CD4-positive, alpha-beta T cell (primary cell): ENCODE data around the gene IFI30. TPM values are rescaled to one million over a fixed set of nuclear protein-coding genes. Genes with fewer than 3 reads are reported as not detected.

Experiments
- ATAC-seq: fragments of 200-7000 bp; cut with Tn5 transposase; one replicate; pipeline ENCODE4 v1.10.0; 2022; ENCODE audit warnings: mild to moderate bottlenecking; ENCODE audit not compliant: poor library complexity
- CTCF ChIA-PET: fragments of 350-600 bp; sonication (Branson Sonifier 250); formaldehyde crosslinking; loops from one replicate; lab custom pipeline; 2021; ENCODE audit warnings: antibody characterized with exemption, inconsistent platforms; lab: Charles Lee
- POLR2A ChIA-PET: fragments of 350-600 bp; sonication (Branson Sonifier 250); formaldehyde crosslinking; loops from one replicate; lab custom pipeline; 2021; ENCODE audit warnings: antibody characterized with exemption, inconsistent platforms; lab: Charles Lee
- DNase-seq, 14 experiments: peaks; one replicate each; pipeline ENCODE4 v3.0.0-alpha.2; 2013 to 2020; ENCODE audit warnings: mixed read lengths in 2 of 14
- H3K27ac ChIP-seq, 2 donors: one replicate each; pipeline versions ENCODE4 v1.5.1 to v1.7.0; 2013; ENCODE audit warnings: low read length in 2 of 2, low read depth in 1 of 2, mild to moderate bottlenecking in 1 of 2
- H3K27me3 ChIP-seq, 2 experiments: 1 replicate in 1 of 2; 2 replicates in 1 of 2; pipeline versions ENCODE4 v1.6.1 to v1.7.0; 2013; ENCODE audit warnings: low read length in 2 of 2, control low read depth in 1 of 2, mild to moderate bottlenecking in 1 of 2, moderate library complexity in 1 of 2; ENCODE audit not compliant: insufficient read depth in 2 of 2, control insufficient read depth in 1 of 2
- H3K36me3 ChIP-seq: one replicate; pipeline ENCODE4 v1.6.1; 2013; ENCODE audit warnings: low read length, control low read depth; ENCODE audit not compliant: insufficient read depth
- H3K4me1 ChIP-seq: one replicate; pipeline ENCODE4 v1.6.1; 2013; ENCODE audit warnings: low read length, control low read depth; ENCODE audit not compliant: insufficient read depth
- H3K4me3 ChIP-seq: one replicate; pipeline ENCODE4 v1.5.1; 2013; ENCODE audit warnings: mild to moderate bottlenecking, low read length, moderate library complexity
- H3K9me3 ChIP-seq, 2 experiments: 1 replicate in 1 of 2; 2 replicates in 1 of 2; pipeline versions ENCODE4 v1.6.1 to v1.7.0; 2013; ENCODE audit warnings: low read length in 2 of 2, mild to moderate bottlenecking in 2 of 2, control low read depth in 1 of 2, moderate library complexity in 1 of 2; ENCODE audit not compliant: control insufficient read depth in 1 of 2, insufficient read depth in 1 of 2
- H3K27ac Mint-ChIP-seq: one replicate; pipeline ENCODE4 v1.8.0; 2020; ENCODE audit warnings: mixed read lengths
- H3K27me3 Mint-ChIP-seq: one replicate; pipeline ENCODE4 v1.8.0; 2021; ENCODE audit warnings: mixed read lengths
- H3K36me3 Mint-ChIP-seq: one replicate; pipeline ENCODE4 v1.8.0; 2021; ENCODE audit warnings: low read depth, mixed read lengths
- H3K4me1 Mint-ChIP-seq: one replicate; pipeline ENCODE4 v1.8.0; 2021; ENCODE audit warnings: low read depth, mixed read lengths
- H3K4me3 Mint-ChIP-seq: one replicate; pipeline ENCODE4 v1.8.0; 2020; ENCODE audit warnings: mild to moderate bottlenecking, mixed read lengths
- H3K9me3 Mint-ChIP-seq: one replicate; pipeline ENCODE4 v1.8.0; 2020; ENCODE audit warnings: mixed read lengths
- intact Hi-C, 2 experiments: fragments of 100-400 bp; cut with DNase I in 1 of 2; cut with micrococcal nuclease in 1 of 2; formaldehyde crosslinking; loops; one replicate each; pipeline versions ENCODE4 v1.15.1 to v1.9.0; 2023 to 2025; cut with DNase I, micrococcal nuclease
- total RNA-seq, 174 experiments: library from RNA in 2 of 174; stranded (reverse) in 2 of 174; gene quantifications; one replicate each; pipeline ENCODE4 v1.2.3 and lab custom pipeline; 2021 to 2026
- TF ChIP-seq, protein P1 (sequence below): fragments of 200-600 bp; IDR thresholded peaks from one replicate; pipeline ENCODE4 v1.8.0; 2022; ENCODE audit warnings: antibody characterized with exemption, mild to moderate bottlenecking

Gene IFI30
- total RNA-seq, 2 experiments from 2014 or later, result 10.6 to 10.7 TPM

DNA sequence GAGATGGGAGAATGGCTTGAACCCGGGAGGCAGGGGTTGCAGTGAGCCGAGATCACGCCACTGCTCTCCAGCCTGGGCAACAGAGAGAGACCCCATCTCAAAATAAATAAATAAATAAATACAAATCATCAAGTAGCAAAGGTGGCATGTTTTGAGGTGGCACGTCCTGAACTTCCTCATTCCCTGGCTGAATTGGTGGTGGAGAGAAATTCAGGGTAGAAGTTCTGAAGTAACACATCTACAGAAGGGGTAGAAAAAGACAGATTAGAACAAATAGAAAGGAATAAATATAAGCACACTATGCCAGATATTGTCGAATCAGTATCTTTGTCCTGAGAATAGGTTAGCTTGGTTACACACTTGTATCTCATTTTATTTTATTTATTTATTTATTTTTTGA is 6.3 kb downstream of the IFI30 start:
- DNase-seq, result no peak
- no peaks in the 10 kb centered on the region for H3K27me3 Mint-ChIP-seq
- ChIA-PET CTCF (no interaction called here), POLR2A (no interaction called here)
- TF ChIP-seq, protein P1, sequence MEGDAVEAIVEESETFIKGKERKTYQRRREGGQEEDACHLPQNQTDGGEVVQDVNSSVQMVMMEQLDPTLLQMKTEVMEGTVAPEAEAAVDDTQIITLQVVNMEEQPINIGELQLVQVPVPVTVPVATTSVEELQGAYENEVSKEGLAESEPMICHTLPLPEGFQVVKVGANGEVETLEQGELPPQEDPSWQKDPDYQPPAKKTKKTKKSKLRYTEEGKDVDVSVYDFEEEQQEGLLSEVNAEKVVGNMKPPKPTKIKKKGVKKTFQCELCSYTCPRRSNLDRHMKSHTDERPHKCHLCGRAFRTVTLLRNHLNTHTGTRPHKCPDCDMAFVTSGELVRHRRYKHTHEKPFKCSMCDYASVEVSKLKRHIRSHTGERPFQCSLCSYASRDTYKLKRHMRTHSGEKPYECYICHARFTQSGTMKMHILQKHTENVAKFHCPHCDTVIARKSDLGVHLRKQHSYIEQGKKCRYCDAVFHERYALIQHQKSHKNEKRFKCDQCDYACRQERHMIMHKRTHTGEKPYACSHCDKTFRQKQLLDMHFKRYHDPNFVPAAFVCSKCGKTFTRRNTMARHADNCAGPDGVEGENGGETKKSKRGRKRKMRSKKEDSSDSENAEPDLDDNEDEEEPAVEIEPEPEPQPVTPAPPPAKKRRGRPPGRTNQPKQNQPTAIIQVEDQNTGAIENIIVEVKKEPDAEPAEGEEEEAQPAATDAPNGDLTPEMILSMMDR, result no peak
- H3K4me1 ChIP-seq, result peaks cover 3% of the 10 kb centered on the region
- intact Hi-C loops, result no loop called here
- H3K4me1 Mint-ChIP-seq, result peaks cover 3% of the 10 kb centered on the region
- H3K27ac Mint-ChIP-seq, result no peak overlapping the region
- H3K4me3 Mint-ChIP-seq, result no peak overlapping the region
- H3K36me3 ChIP-seq, result peaks cover 2% of the 10 kb centered on the region
- no peaks in the 10 kb centered on the region for H3K27me3 ChIP-seq
- no peaks in the 10 kb centered on the region for H3K36me3 Mint-ChIP-seq
- H3K27ac ChIP-seq, result no peak overlapping the region
- no peaks in the 10 kb centered on the region for H3K9me3 ChIP-seq
- no peak for ATAC-seq
- H3K9me3 Mint-ChIP-seq, result no peaks in the 10 kb centered on the region
- H3K4me3 ChIP-seq, result no peak overlapping the region

DNA sequence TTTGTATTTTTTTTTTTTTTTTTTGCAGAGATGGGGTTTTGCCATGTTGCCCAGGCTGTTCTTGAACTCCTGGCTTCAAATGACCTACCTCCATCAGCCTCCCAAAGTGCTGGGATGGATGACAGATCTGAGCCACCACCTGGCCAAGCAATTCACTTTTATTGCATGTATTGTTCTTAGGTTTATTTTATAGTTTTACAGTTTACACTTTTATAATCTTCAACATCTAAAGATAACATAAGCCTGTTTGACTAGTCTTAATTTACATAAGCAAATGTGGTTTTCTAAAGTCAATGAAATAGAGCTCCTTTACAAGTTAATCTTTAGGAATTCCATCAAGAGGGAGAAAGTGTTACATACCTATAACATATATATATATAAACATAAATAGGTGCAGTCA is 9.9 kb downstream of the IFI30 start:
- H3K9me3 Mint-ChIP-seq, result no peaks in the 10 kb centered on the region
- POLR2A ChIA-PET, result interaction anchor here (1.6 kb wide), 1 partner anchor 9 kb away, joined by 5 read pairs; the partner anchor contains the start of gene MPV17L2
- TF ChIP-seq, protein P1, result no peak
- H3K4me3 Mint-ChIP-seq, result no peak overlapping the region
- Histone ChIP-seq H3K4me3 (no peak overlapping the region), H3K9me3 (no peaks in the 10 kb centered on the region), H3K4me1 (no peaks in the 10 kb centered on the region), H3K36me3 (no peaks in the 10 kb centered on the region), H3K27ac (no peak overlapping the region), H3K27me3 (no peaks in the 10 kb centered on the region)
- CTCF ChIA-PET, result no interaction called here
- H3K27me3 Mint-ChIP-seq, result peaks cover 4% of the 10 kb centered on the region
- DNase-seq (peak in 1 of 14 experiments; percentile 1), ATAC-seq (no peak)
- no peaks in the 10 kb centered on the region for H3K4me1 Mint-ChIP-seq
- intact Hi-C loops, result no loop called here
- no peak overlapping the region for H3K27ac Mint-ChIP-seq
- H3K36me3 Mint-ChIP-seq, result no peaks in the 10 kb centered on the region

DNA sequence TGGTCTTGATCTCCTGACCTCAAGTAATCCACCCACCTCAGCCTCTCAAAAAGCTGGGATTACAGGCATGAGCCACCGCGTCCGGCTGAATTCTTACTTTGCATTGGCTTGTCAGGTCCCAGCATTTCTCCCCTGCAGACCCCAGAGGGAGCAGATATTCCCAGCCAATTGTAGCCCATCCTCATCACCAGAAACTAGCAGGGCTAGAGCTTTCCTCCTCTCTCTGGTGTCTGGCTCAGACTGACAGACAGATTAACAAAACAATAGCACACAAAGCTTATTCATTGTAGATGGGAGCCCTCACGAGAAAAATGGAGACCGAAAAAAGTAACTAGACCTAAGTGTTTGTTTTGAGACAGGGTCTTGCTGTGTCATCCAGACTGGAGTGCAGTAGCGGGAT is 11.9 kb downstream of the IFI30 start:
- POLR2A ChIA-PET, result no interaction called here
- Histone ChIP-seq H3K27me3 (no peaks in the 10 kb centered on the region), H3K27ac (no peak overlapping the region), H3K9me3 (no peaks in the 10 kb centered on the region), H3K4me3 (no peak overlapping the region), H3K36me3 (no peaks in the 10 kb centered on the region), H3K4me1 (no peaks in the 10 kb centered on the region)
- TF ChIP-seq, protein P1, result no peak
- intact Hi-C loops, result no loop called here
- Mint-ChIP-seq H3K27me3 (peaks cover 4% of the 10 kb centered on the region), H3K4me3 (no peak overlapping the region), H3K27ac (no peak overlapping the region), H3K4me1 (no peaks in the 10 kb centered on the region), H3K36me3 (no peaks in the 10 kb centered on the region), H3K9me3 (no peaks in the 10 kb centered on the region)
- ATAC-seq (no peak), DNase-seq (no peak)
- CTCF ChIA-PET, result no interaction called here
